HG03097 (cell line): ENCODE results near the gene NKAIN4.

Experiments used
- ATAC-seq: cut with Tn5 transposase; IDR thresholded peaks from one replicate; pipeline ENCODE4 v1.9.1; 2021; ENCODE audit not compliant: unreplicated experiment, low FRiP score

NKAIN4 gene

GRCh38 chr20:63254232-63254605, at the start of gene NKAIN4:
TSS of gene NKAIN4 (minus strand) at chr20:63254463. CDS start at chr20:63254450, 13 bp downstream.
- ATAC-seq = no peak

- ATAC-seq = no peak
Observed at GRCh38 chr20:63303095-63303666, 48.9 kb upstream of the NKAIN4 start.

- no peak for ATAC-seq
Observed at GRCh38 chr20:63301671-63302070, 47.4 kb upstream of the NKAIN4 start.

- ATAC-seq = no peak
Observed at GRCh38 chr20:63298731-63299312, 44.6 kb upstream of the NKAIN4 start.

GRCh38 chr20:63297796-63298572, 43.7 kb upstream of the NKAIN4 start:
- no peak for ATAC-seq

GRCh38 chr20:63297371-63297781, 43.1 kb upstream of the NKAIN4 start:
- ATAC-seq = no peak

GRCh38 chr20:63296531-63297299, 42.5 kb upstream of the NKAIN4 start:
- ATAC-seq = no peak

- no peak for ATAC-seq
Observed at GRCh38 chr20:63295846-63296245, 41.6 kb upstream of the NKAIN4 start.

GRCh38 chr20:63295422-63295821, 41.2 kb upstream of the NKAIN4 start:
- ATAC-seq = no peak

GRCh38 chr20:63295018-63295417, 40.8 kb upstream of the NKAIN4 start:
- ATAC-seq = no peak

GRCh38 chr20:63294536-63294900, 40.3 kb upstream of the NKAIN4 start:
- no peak for ATAC-seq

GRCh38 chr20:63293871-63294535, 39.7 kb upstream of the NKAIN4 start:
- ATAC-seq = no peak

- ATAC-seq = no peak
Observed at GRCh38 chr20:63293456-63293855, 39.2 kb upstream of the NKAIN4 start.

GRCh38 chr20:63292904-63293303, 38.6 kb upstream of the NKAIN4 start, which contains the start of gene COL20A1:
TSS of gene COL20A1 (plus strand) at chr20:63293186. CDS start at chr20:63295108, 1,922 bp downstream.
- no peak for ATAC-seq

GRCh38 chr20:63292292-63292701, 38.0 kb upstream of the NKAIN4 start:
- no peak for ATAC-seq

GRCh38 chr20:63291811-63292210, 37.5 kb upstream of the NKAIN4 start:
- ATAC-seq = no peak

GRCh38 chr20:63290677-63291472, 36.6 kb upstream of the NKAIN4 start:
- no peak for ATAC-seq

GRCh38 chr20:63290136-63290676, 35.9 kb upstream of the NKAIN4 start:
- ATAC-seq = no peak

GRCh38 chr20:63289311-63290135, 35.3 kb upstream of the NKAIN4 start:
- no peak for ATAC-seq
